Measurements from ENCODE around the gene CIDEB. TPM values are rescaled to one million over a fixed set of nuclear protein-coding genes. Genes with fewer than 3 reads are reported as not detected.
A peak's percentile ranks its signal among the peaks of the same experiment; 100 is the strongest.

CIDEB gene
- total and polyA plus RNA-seq, 2 of the 8 experiments (the other 6 are each of a cell fraction or from before 2014, with no cell fraction given), result 0.11 TPM; not detected in 1

GRCh38 chr14:24327303-24327702 lies 19.5 kb upstream of the CIDEB start:
- POLR2A ChIA-PET (ENCODE audit: partially characterized antibody), result interaction anchor here (0.6 to 1.4 kb wide), 2 partner anchors 10 to 100 kb away, joined by 3 read pairs; no protein-coding TSS in a partner anchor

More at GRCh38 chr14:24327303-24327702, 19.5 kb upstream of the CIDEB start:
- WGBS, 2 experiments (ENCODE audit: extremely low coverage in 1 of 2, insufficient coverage in 1 of 2, insufficient read length in 1 of 2, insufficient replicate concordance in 2 of 2, low coverage in 1 of 2, low lambda C conversion rate in 2 of 2, missing lambda C conversion rate in 1 of 2), result 86% methylated on average over 2 of the region's 2 CpGs; no CpG with 5 or more reads in 1 of the 2 experiments
- no peak for TF ChIP-seq ASH2L (IDR thresholded peaks at IDR 0.05; ENCODE audit: low read length)
- TF ChIP-seq CHD1 (IDR thresholded peaks at IDR 0.05; ENCODE audit: low read depth, low read length), result no peak
- no peak for TF ChIP-seq BACH1 (IDR thresholded peaks at IDR 0.05; ENCODE audit: low read length)
- TF ChIP-seq POU5F1 (IDR thresholded peaks at IDR 0.05; ENCODE audit: low read depth, low read length), result no peak
- TF ChIP-seq EZH2 (IDR thresholded peaks at IDR 0.05; ENCODE audit: low read depth, low read length, severe bottlenecking), result no peak
- TF ChIP-seq NANOG (IDR thresholded peaks at IDR 0.05; ENCODE audit: insufficient read depth, low read depth, low read length, poor library complexity, severe bottlenecking), result no peak
- TF ChIP-seq SAP30 (IDR thresholded peaks at IDR 0.05; ENCODE audit: insufficient read depth, insufficient replicate concordance, low read length), result no peak
- no peak for TF ChIP-seq ATF3 (IDR thresholded peaks at IDR 0.05; ENCODE audit: insufficient read depth, low read depth, low read length)
- no peak for TF ChIP-seq SIX5 (IDR thresholded peaks at IDR 0.05; ENCODE audit: low read depth, low read length)
- no peak overlapping the region for H3K14ac ChIP-seq (ENCODE audit: insufficient read length)
- no peak overlapping the region for H2BK120ac ChIP-seq (replicated peaks; ENCODE audit: low read depth, low read length)
- no peak overlapping the region for H2BK12ac ChIP-seq (ENCODE audit: low read depth, low read length)
- peaks cover 0 to 44% (median 13%) of the 10 kb centered on the region in 4 experiments; a peak in 5 of 7 replicates for H3K27me3 ChIP-seq (replicated peaks in 1 of 4; ENCODE audit: control insufficient read depth in 3 of 4, extremely low read depth in 1 of 4, insufficient read depth in 3 of 4, low read length in 3 of 4)
- no peaks in the 10 kb centered on the region for H3K79me1 ChIP-seq (ENCODE audit: low read depth, low read length)
- FAIRE-seq, result no peak
- H3K36me3 ChIP-seq (ENCODE audit: control insufficient read depth in 2 of 4, insufficient read depth in 4 of 4, low read length in 3 of 4), result no peaks in the 10 kb centered on the region
- no peak overlapping the region for H3K27ac ChIP-seq (ENCODE audit: low read depth, low read length)
- no peak overlapping the region for H2AFZ ChIP-seq (ENCODE audit: low read length)
- no peak overlapping the region for H3K18ac ChIP-seq (ENCODE audit: extremely low read depth, low read length)
- no peak overlapping the region for H3K4ac ChIP-seq (replicated peaks; ENCODE audit: insufficient read length, low read depth, low read length)
- H3K9ac ChIP-seq (replicated peaks in 1 of 4; ENCODE audit: extremely low read depth in 1 of 4, low read depth in 3 of 4, low read length in 3 of 4), result no peak overlapping the region
- H3K9me3 ChIP-seq (ENCODE audit: insufficient read depth in 2 of 2, low read depth in 1 of 2, low read length in 1 of 2), result no peaks in the 10 kb centered on the region
- H4K5ac ChIP-seq (ENCODE audit: insufficient read length, low read depth, low read length), result no peak overlapping the region
- no peak for DNase-seq (ENCODE audit: low read depth in 1 of 2, low spot score in 2 of 2)
- CTCF ChIA-PET (ENCODE audit: partially characterized antibody), result interaction anchor here (0.9 to 27.8 kb wide), 11 partner anchors 10 to 127 kb away, joined by 3 to 664 read pairs (median 4); partner anchors contain the start of genes CBLN3, CIDEB, KHNYN and LTB4R
- H4K8ac ChIP-seq (ENCODE audit: extremely low read depth, insufficient read depth, low read length), result peak overlapping the region; percentile 71; the same call in 1 of the 2 replicates
- H2AK5ac ChIP-seq (ENCODE audit: low read depth, low read length), result no peak overlapping the region
- H2BK15ac ChIP-seq (ENCODE audit: low read length), result 0 out of 2 replicates have a peak overlapping the region, but pooled peaks have one; percentile 16
- peaks cover 0 to 4% (median under 1%) of the 10 kb centered on the region in 4 experiments; a peak in 4 of 7 replicates for H3K4me1 ChIP-seq (replicated peaks in 1 of 4; ENCODE audit: control insufficient read depth in 3 of 4, insufficient read depth in 4 of 4, low read length in 3 of 4)
- H3K23ac ChIP-seq (ENCODE audit: insufficient read length), result no peak overlapping the region
- no peaks in the 10 kb centered on the region for H4K20me1 ChIP-seq (replicated peaks in 1 of 2; ENCODE audit: control insufficient read depth in 1 of 2, insufficient read depth in 2 of 2, low read length in 2 of 2)
- H3K4me3 ChIP-seq (ENCODE audit: extremely low read depth in 1 of 4, insufficient read depth in 2 of 4, low read depth in 3 of 4, low read length in 4 of 4), result no peak overlapping the region
- no peak overlapping the region for H2BK5ac ChIP-seq (ENCODE audit: low read depth, low read length)
- H3K56ac ChIP-seq (replicated peaks; ENCODE audit: insufficient read length, low read depth, low read length), result no peak overlapping the region
- no peak overlapping the region for H4K91ac ChIP-seq (replicated peaks; ENCODE audit: insufficient read length, low read length)
- H2BK20ac ChIP-seq (ENCODE audit: low read length), result no peak overlapping the region
- peaks cover under 1% of the 10 kb centered on the region for H3K23me2 ChIP-seq (ENCODE audit: low read depth, low read length)
- no peak overlapping the region for H3K4me2 ChIP-seq (ENCODE audit: insufficient read depth in 1 of 2, low read depth in 2 of 2, low read length in 2 of 2)
- H3K79me2 ChIP-seq (ENCODE audit: control insufficient read depth in 1 of 2, insufficient read depth in 2 of 2, low read length in 2 of 2), result no peaks in the 10 kb centered on the region
